Panc1 (cell line): Measurements from ENCODE around the gene PEX12.

ENCODE experiments used
- POLR2AphosphoS5 ChIP-seq: IDR thresholded peaks from 2 replicates; pipeline ENCODE4 v1.6.1; 2012; ENCODE audit warnings: mild to moderate bottlenecking, low read depth, low read length, moderate library complexity
- SIN3A ChIP-seq: IDR thresholded peaks from 2 replicates; pipeline ENCODE4 v1.6.1; 2012; ENCODE audit warnings: low read depth, mild to moderate bottlenecking, low read length, moderate library complexity, borderline replicate concordance; ENCODE audit not compliant: insufficient read depth
- TF ChIP-seq, protein P1 (sequence below), 2 experiments: IDR thresholded peaks; 2 replicates each; pipeline ENCODE4 v1.6.1; 2011 to 2012; ENCODE audit warnings: low read depth in 2 of 2, control low read depth in 1 of 2, low read length in 1 of 2, mild to moderate bottlenecking in 1 of 2, moderate library complexity in 1 of 2; ENCODE audit not compliant: insufficient read depth in 1 of 2
- TF ChIP-seq, protein P2 (sequence below): fragments of 450-650 bp; IDR thresholded peaks from 2 replicates; pipeline ENCODE4 v1.5.1; 2017; ENCODE audit warnings: mild to moderate bottlenecking

DNA sequence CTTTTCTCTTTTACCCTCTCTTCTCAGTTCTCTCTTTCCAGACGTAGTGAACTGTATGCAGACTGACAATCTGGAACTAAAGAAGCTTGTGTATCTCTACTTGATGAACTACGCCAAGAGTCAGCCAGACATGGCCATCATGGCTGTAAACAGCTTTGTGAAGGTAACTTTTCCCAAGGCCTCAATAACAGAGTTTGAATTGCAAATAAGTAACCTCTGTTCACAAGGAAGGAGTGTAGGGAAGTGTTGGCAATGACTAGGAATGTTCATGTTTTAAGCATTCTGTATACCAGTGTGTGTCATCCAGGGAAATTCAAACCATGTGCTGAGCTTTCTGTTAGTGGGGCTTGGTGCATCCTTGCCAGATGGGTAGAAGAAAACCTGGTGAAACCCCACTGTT, 27.3 kb upstream of the PEX12 start:
- TF ChIP-seq, protein P1, sequence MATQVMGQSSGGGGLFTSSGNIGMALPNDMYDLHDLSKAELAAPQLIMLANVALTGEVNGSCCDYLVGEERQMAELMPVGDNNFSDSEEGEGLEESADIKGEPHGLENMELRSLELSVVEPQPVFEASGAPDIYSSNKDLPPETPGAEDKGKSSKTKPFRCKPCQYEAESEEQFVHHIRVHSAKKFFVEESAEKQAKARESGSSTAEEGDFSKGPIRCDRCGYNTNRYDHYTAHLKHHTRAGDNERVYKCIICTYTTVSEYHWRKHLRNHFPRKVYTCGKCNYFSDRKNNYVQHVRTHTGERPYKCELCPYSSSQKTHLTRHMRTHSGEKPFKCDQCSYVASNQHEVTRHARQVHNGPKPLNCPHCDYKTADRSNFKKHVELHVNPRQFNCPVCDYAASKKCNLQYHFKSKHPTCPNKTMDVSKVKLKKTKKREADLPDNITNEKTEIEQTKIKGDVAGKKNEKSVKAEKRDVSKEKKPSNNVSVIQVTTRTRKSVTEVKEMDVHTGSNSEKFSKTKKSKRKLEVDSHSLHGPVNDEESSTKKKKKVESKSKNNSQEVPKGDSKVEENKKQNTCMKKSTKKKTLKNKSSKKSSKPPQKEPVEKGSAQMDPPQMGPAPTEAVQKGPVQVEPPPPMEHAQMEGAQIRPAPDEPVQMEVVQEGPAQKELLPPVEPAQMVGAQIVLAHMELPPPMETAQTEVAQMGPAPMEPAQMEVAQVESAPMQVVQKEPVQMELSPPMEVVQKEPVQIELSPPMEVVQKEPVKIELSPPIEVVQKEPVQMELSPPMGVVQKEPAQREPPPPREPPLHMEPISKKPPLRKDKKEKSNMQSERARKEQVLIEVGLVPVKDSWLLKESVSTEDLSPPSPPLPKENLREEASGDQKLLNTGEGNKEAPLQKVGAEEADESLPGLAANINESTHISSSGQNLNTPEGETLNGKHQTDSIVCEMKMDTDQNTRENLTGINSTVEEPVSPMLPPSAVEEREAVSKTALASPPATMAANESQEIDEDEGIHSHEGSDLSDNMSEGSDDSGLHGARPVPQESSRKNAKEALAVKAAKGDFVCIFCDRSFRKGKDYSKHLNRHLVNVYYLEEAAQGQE (IDR thresholded peaks at IDR 0.05; ENCODE audit: insufficient read depth in 1 of 2, low read depth in 2 of 2, low read length in 1 of 2) = no peak
- TF ChIP-seq, protein P2, sequence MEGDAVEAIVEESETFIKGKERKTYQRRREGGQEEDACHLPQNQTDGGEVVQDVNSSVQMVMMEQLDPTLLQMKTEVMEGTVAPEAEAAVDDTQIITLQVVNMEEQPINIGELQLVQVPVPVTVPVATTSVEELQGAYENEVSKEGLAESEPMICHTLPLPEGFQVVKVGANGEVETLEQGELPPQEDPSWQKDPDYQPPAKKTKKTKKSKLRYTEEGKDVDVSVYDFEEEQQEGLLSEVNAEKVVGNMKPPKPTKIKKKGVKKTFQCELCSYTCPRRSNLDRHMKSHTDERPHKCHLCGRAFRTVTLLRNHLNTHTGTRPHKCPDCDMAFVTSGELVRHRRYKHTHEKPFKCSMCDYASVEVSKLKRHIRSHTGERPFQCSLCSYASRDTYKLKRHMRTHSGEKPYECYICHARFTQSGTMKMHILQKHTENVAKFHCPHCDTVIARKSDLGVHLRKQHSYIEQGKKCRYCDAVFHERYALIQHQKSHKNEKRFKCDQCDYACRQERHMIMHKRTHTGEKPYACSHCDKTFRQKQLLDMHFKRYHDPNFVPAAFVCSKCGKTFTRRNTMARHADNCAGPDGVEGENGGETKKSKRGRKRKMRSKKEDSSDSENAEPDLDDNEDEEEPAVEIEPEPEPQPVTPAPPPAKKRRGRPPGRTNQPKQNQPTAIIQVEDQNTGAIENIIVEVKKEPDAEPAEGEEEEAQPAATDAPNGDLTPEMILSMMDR = no peak
- TF ChIP-seq SIN3A = no peak
- no peak for TF ChIP-seq POLR2AphosphoS5
